Stimulated activated naive CD8-positive, alpha-beta T cell treated with anti-CD3 and anti-CD28 coated beads, Interleukin-15, Interleukin-2, amounts not matched to agents 100 ng/mL and 50 ng/mL, for 24 hours (primary cell): Measurements from ENCODE around the gene PSMD6.

Source experiments
- H3K27ac Mint-ChIP-seq: one replicate; pipeline ENCODE4 v1.8.0; 2021; ENCODE audit warnings: mild to moderate bottlenecking, mixed read lengths
- H3K27me3 Mint-ChIP-seq: one replicate; pipeline ENCODE4 v1.8.0; 2021; ENCODE audit warnings: mixed read lengths
- H3K36me3 Mint-ChIP-seq: one replicate; pipeline ENCODE4 v1.8.0; 2021; ENCODE audit warnings: low read depth, mixed read lengths
- H3K4me1 Mint-ChIP-seq: one replicate; pipeline ENCODE4 v1.8.0; 2021; ENCODE audit warnings: low read depth, mixed read lengths
- H3K4me3 Mint-ChIP-seq: one replicate; pipeline ENCODE4 v1.8.0; 2021; ENCODE audit warnings: mild to moderate bottlenecking, mixed read lengths
- H3K9me3 Mint-ChIP-seq: one replicate; pipeline ENCODE4 v1.8.0; 2021; ENCODE audit warnings: mixed read lengths

PSMD6 gene

GRCh38 chr3:63968612-63969350 is 54.5 kb downstream of the PSMD6 start:
- H3K4me1 Mint-ChIP-seq, result peaks cover 94% of the 10 kb centered on the region
- H3K36me3 Mint-ChIP-seq, result peaks cover 8% of the 10 kb centered on the region
- peak overlapping the region; percentile 92 for H3K27ac Mint-ChIP-seq

GRCh38 chr3:63967675-63968611 is 55.4 kb downstream of the PSMD6 start:
- H3K36me3 Mint-ChIP-seq, result no peaks in the 10 kb centered on the region
- no peaks in the 10 kb centered on the region for H3K27me3 Mint-ChIP-seq
- H3K4me1 Mint-ChIP-seq, result peaks cover 86% of the 10 kb centered on the region
- H3K27ac Mint-ChIP-seq, result peak overlapping the region; percentile 92
- peak overlapping the region; percentile 77 for H3K4me3 Mint-ChIP-seq
- H3K9me3 Mint-ChIP-seq, result no peaks in the 10 kb centered on the region

More at GRCh38 chr3:63968612-63969350, 54.5 kb downstream of the PSMD6 start:
- peak overlapping the region; percentile 77 for H3K4me3 Mint-ChIP-seq
- no peaks in the 10 kb centered on the region for H3K9me3 Mint-ChIP-seq
- H3K27me3 Mint-ChIP-seq, result no peaks in the 10 kb centered on the region

- peak overlapping the region; percentile 75 for H3K27ac Mint-ChIP-seq
- H3K27me3 Mint-ChIP-seq, result no peaks in the 10 kb centered on the region
- H3K9me3 Mint-ChIP-seq, result no peaks in the 10 kb centered on the region
- H3K4me3 Mint-ChIP-seq, result peak overlapping the region; percentile 77
- H3K36me3 Mint-ChIP-seq, result no peaks in the 10 kb centered on the region
- peaks cover 75% of the 10 kb centered on the region for H3K4me1 Mint-ChIP-seq
Measured at GRCh38 chr3:63966871-63967270, 56.4 kb downstream of the PSMD6 start.

GRCh38 chr3:63966007-63966406 is 57.3 kb downstream of the PSMD6 start:
- H3K9me3 Mint-ChIP-seq, result no peaks in the 10 kb centered on the region
- H3K27me3 Mint-ChIP-seq, result no peaks in the 10 kb centered on the region
- H3K36me3 Mint-ChIP-seq, result no peaks in the 10 kb centered on the region
- no peak overlapping the region for H3K27ac Mint-ChIP-seq
- H3K4me3 Mint-ChIP-seq, result no peak overlapping the region
- peaks cover 66% of the 10 kb centered on the region for H3K4me1 Mint-ChIP-seq

GRCh38 chr3:63964681-63965485 is 58.4 kb downstream of the PSMD6 start:
- H3K27ac Mint-ChIP-seq, result no peak overlapping the region
- H3K27me3 Mint-ChIP-seq, result no peaks in the 10 kb centered on the region
- no peaks in the 10 kb centered on the region for H3K9me3 Mint-ChIP-seq
- H3K4me3 Mint-ChIP-seq, result no peak overlapping the region
- H3K36me3 Mint-ChIP-seq, result peaks cover 5% of the 10 kb centered on the region
- peaks cover 63% of the 10 kb centered on the region for H3K4me1 Mint-ChIP-seq

- Mint-ChIP-seq H3K9me3 (no peaks in the 10 kb centered on the region), H3K27me3 (no peaks in the 10 kb centered on the region), H3K4me3 (no peak overlapping the region), H3K36me3 (peaks cover 5% of the 10 kb centered on the region), H3K4me1 (peaks cover 53% of the 10 kb centered on the region), H3K27ac (no peak overlapping the region)
Measured at GRCh38 chr3:63963496-63963895, 59.8 kb downstream of the PSMD6 start.

GRCh38 chr3:63961891-63962290 is 61.4 kb downstream of the PSMD6 start:
- Mint-ChIP-seq H3K4me3 (no peak overlapping the region), H3K27ac (no peak overlapping the region), H3K36me3 (peaks cover 5% of the 10 kb centered on the region), H3K9me3 (no peaks in the 10 kb centered on the region), H3K27me3 (no peaks in the 10 kb centered on the region), H3K4me1 (peaks cover 53% of the 10 kb centered on the region)
